GM10847 (cell line): ENCODE data around the gene SSUH2.

Source experiments
- POLR2A ChIP-seq: IDR thresholded peaks from 2 replicates; pipeline ENCODE4 v1.6.1; 2011; ENCODE audit not compliant: insufficient read length; ENCODE audit errors: extremely low read depth

The SSUH2 gene

GRCh38 chr3:8644748-8645390 lies at the start of gene SSUH2:
Gene SSUH2 (minus strand): TSS chr3:8644798. CDS start chr3:8644758, 40 bp downstream.
- TF ChIP-seq POLR2A, result no peak

GRCh38 chr3:8681349-8681748 lies 36.8 kb upstream of the SSUH2 start:
- TF ChIP-seq POLR2A, result no peak

GRCh38 chr3:8678751-8679150 lies 34.2 kb upstream of the SSUH2 start:
- TF ChIP-seq POLR2A, result no peak

GRCh38 chr3:8673083-8673737 lies 28.6 kb upstream of the SSUH2 start:
- no peak for TF ChIP-seq POLR2A

- no peak for TF ChIP-seq POLR2A
Measured at GRCh38 chr3:8669019-8669418, 24.4 kb upstream of the SSUH2 start.

- TF ChIP-seq POLR2A, result no peak
Measured at GRCh38 chr3:8668216-8668615, 23.6 kb upstream of the SSUH2 start.

- no peak for TF ChIP-seq POLR2A
Measured at GRCh38 chr3:8667463-8668091, 23.0 kb upstream of the SSUH2 start.

GRCh38 chr3:8665407-8665896 lies 20.9 kb upstream of the SSUH2 start:
- no peak for TF ChIP-seq POLR2A

- TF ChIP-seq POLR2A, result no peak
Measured at GRCh38 chr3:8663177-8664061, 18.8 kb upstream of the SSUH2 start.

- no peak for TF ChIP-seq POLR2A
Measured at GRCh38 chr3:8662594-8662993, 18.0 kb upstream of the SSUH2 start.

- TF ChIP-seq POLR2A, result no peak
Measured at GRCh38 chr3:8660175-8661118, 15.8 kb upstream of the SSUH2 start.

GRCh38 chr3:8659242-8659641 lies 14.6 kb upstream of the SSUH2 start:
- no peak for TF ChIP-seq POLR2A

- TF ChIP-seq POLR2A, result no peak
Measured at GRCh38 chr3:8658306-8659212, 14.0 kb upstream of the SSUH2 start.
